Endothelial cell of umbilical vein (primary cell): Measurements from ENCODE around the gene EXOC3. TPM values are rescaled to one million over a fixed set of nuclear protein-coding genes. Genes with fewer than 3 reads are reported as not detected.

ENCODE experiments used
- BruUV-seq: library from RNA; stranded (reverse); fragments of 400-500 nt; replicated peaks from 2 replicates; lab custom pipeline; 2021; lab: Mats Ljungman, UMichigan
- CTCF ChIA-PET: fragments of 300-600, 350-600 bp; sonication (Branson Sonifier 250); formaldehyde crosslinking; loops from one replicate; lab custom pipeline; 2021; ENCODE audit warnings: antibody characterized with exemption, inconsistent platforms; lab: Charles Lee
- POLR2A ChIA-PET: fragments of 300-600, 350-600 bp; sonication (Branson Sonifier 250); formaldehyde crosslinking; loops from one replicate; lab custom pipeline; 2021; ENCODE audit warnings: antibody characterized with exemption, inconsistent platforms; lab: Charles Lee
- DNase-seq: peaks from one replicate; pipeline ENCODE4 v3.0.0-alpha.2; 2011; ENCODE audit warnings: low read depth, low spot score
- FAIRE-seq: peaks from 2 replicates; lab custom pipeline; 2011; peaks lifted over from hg19 to GRCh38; lab: Jason Lieb, UNC
- H2AFZ ChIP-seq: 2 replicates; pipeline ENCODE4 v1.6.0; 2012; ENCODE audit warnings: low read depth, low read length, control low read depth, inconsistent platforms
- H3K27ac ChIP-seq: 2 replicates; pipeline ENCODE4 v1.5.1; 2011; ENCODE audit warnings: low read depth, mild to moderate bottlenecking, control low read depth, low read length, moderate library complexity; ENCODE audit not compliant: insufficient read depth
- H3K27me3 ChIP-seq, 2 experiments: 2 replicates each; pipeline versions ENCODE4 v1.6.0 to v1.6.1; 2011; ENCODE audit warnings: low read length in 2 of 2, mixed read lengths in 1 of 2; ENCODE audit not compliant: control insufficient read depth in 2 of 2, insufficient read depth in 2 of 2
- H3K36me3 ChIP-seq, 2 experiments: 2 replicates in 1 of 2; 3 replicates in 1 of 2; pipeline ENCODE4 v1.5.1; 2011; ENCODE audit warnings: low read length in 2 of 2, mild to moderate bottlenecking in 1 of 2, moderate library complexity in 1 of 2; ENCODE audit not compliant: control insufficient read depth in 2 of 2, insufficient read depth in 2 of 2; ENCODE audit errors: extremely low read depth in 1 of 2
- H3K4me1 ChIP-seq: 3 replicates; pipeline ENCODE4 v1.5.1; 2011; ENCODE audit warnings: mild to moderate bottlenecking, low read length; ENCODE audit not compliant: control insufficient read depth, insufficient read depth; ENCODE audit errors: extremely low read depth
- H3K4me2 ChIP-seq: 2 replicates; pipeline ENCODE4 v1.6.1; 2011; ENCODE audit warnings: low read length, control low read depth, mixed read lengths; ENCODE audit not compliant: insufficient read depth
- H3K4me3 ChIP-seq, 3 experiments: fragments of 200-600 bp in 1 of 3; sonication (generic), shearing (Covaris generic) in 1 of 3; replicated peaks in 1 of 3; 2 replicates each; pipeline ENCODE4 v1.5.1; 2011 to 2016; ENCODE audit warnings: control low read depth in 3 of 3, low read length in 3 of 3, mild to moderate bottlenecking in 2 of 3, inconsistent platforms in 1 of 3, low read depth in 1 of 3, moderate library complexity in 1 of 3; ENCODE audit not compliant: insufficient read depth in 1 of 3
- H3K79me2 ChIP-seq: 2 replicates; pipeline ENCODE4 v1.6.0; 2012; ENCODE audit warnings: low read length, inconsistent platforms; ENCODE audit not compliant: control insufficient read depth, insufficient read depth
- H3K9ac ChIP-seq: replicated peaks from 2 replicates; pipeline ENCODE3; 2011; ENCODE audit warnings: low read length, control low read depth; ENCODE audit not compliant: insufficient read depth; ENCODE audit errors: extremely low read depth
- H3K9me1 ChIP-seq: replicated peaks from 3 replicates; pipeline ENCODE4 v1.6.0; 2011; ENCODE audit warnings: mild to moderate bottlenecking, low read length; ENCODE audit not compliant: control insufficient read depth, insufficient read depth; ENCODE audit errors: extremely low read depth
- H3K9me3 ChIP-seq: replicated peaks from 2 replicates; pipeline ENCODE4 v1.5.1; 2012; ENCODE audit warnings: low read length, inconsistent platforms; ENCODE audit not compliant: control insufficient read depth, insufficient read depth
- H4K20me1 ChIP-seq: replicated peaks from 2 replicates; pipeline ENCODE3; 2011; ENCODE audit warnings: mild to moderate bottlenecking, low read length; ENCODE audit not compliant: control insufficient read depth, insufficient read depth; ENCODE audit errors: extremely low read depth
- EZH2 ChIP-seq: IDR thresholded peaks from 2 replicates; pipeline ENCODE4 v1.6.1; 2012; ENCODE audit warnings: borderline replicate concordance, low read depth, mild to moderate bottlenecking, moderate library complexity, low read length, inconsistent platforms; ENCODE audit not compliant: severe bottlenecking
- FOS ChIP-seq: IDR thresholded peaks from 2 replicates; pipeline ENCODE4 v1.6.1; 2011; ENCODE audit warnings: mild to moderate bottlenecking, low read length, moderate library complexity, borderline replicate concordance; ENCODE audit not compliant: insufficient read depth
- GATA2 ChIP-seq: IDR thresholded peaks from 2 replicates; pipeline ENCODE4 v1.7.0; 2011; ENCODE audit warnings: low read depth, mild to moderate bottlenecking, moderate library complexity, mixed read lengths, low read length; ENCODE audit not compliant: insufficient read length, insufficient read depth
- JUN ChIP-seq: IDR thresholded peaks from 2 replicates; pipeline ENCODE4 v1.6.1; 2011; ENCODE audit warnings: borderline replicate concordance, low read depth; ENCODE audit not compliant: insufficient read length, insufficient read depth
- MYC ChIP-seq: IDR thresholded peaks from one replicate; pipeline ENCODE4 v1.6.1; 2011; ENCODE audit warnings: mild to moderate bottlenecking, low read depth, low read length
- POLR2A ChIP-seq: IDR thresholded peaks from 2 replicates; pipeline ENCODE4 v1.6.1; 2012; ENCODE audit warnings: low read depth, mild to moderate bottlenecking, control low read depth, low read length
- POLR2AphosphoS5 ChIP-seq: IDR thresholded peaks from 2 replicates; pipeline ENCODE4 v1.6.1; 2012; ENCODE audit warnings: low read depth, mild to moderate bottlenecking, control low read depth, low read length, moderate library complexity; ENCODE audit not compliant: insufficient read depth
- dilution Hi-C: fragments of 300-500 bp; cut with MboI; formaldehyde crosslinking; loops from one replicate; pipeline ENCODE4 v1.15.0; 2019; ENCODE audit warnings: low sequenced_read_pairs; ENCODE audit not compliant: extremely low pct_ligation_motif_present
- intact Hi-C: fragments of 100-400 bp; cut with micrococcal nuclease; formaldehyde crosslinking; loops from one replicate; pipeline ENCODE4 v1.10.0; 2022
- polyA plus RNA-seq, 4 experiments: library from polyadenylated mRNA; depleted of rRNA in 3 of 4; stranded (reverse) in 3 of 4; unstranded in 1 of 4; fragments of >200 nt; gene quantifications; 2 replicates each; pipeline versions ENCODE4 v1.2.1 to v1.2.3, GENCODE V29; 2011 to 2012; ENCODE audit warnings: missing spikeins in 1 of 4
- total RNA-seq: library from RNA; stranded (reverse); gene quantifications from 2 replicates; pipeline ENCODE4 v1.2.3, GENCODE V29; 2021
- TF ChIP-seq, protein P1 (sequence below), 2 donors: IDR thresholded peaks; 1 replicate in 1 of 2; 2 replicates in 1 of 2; pipeline ENCODE4 v1.5.1; 2011; ENCODE audit warnings: low read length in 2 of 2, mild to moderate bottlenecking in 2 of 2, moderate library complexity in 2 of 2, control low read depth in 1 of 2, inconsistent platforms in 1 of 2, low read depth in 1 of 2; ENCODE audit not compliant: insufficient read depth in 1 of 2; ENCODE audit errors: extremely low read depth in 1 of 2
- TF ChIP-seq, protein P2 (sequence below): IDR thresholded peaks from 2 replicates; pipeline ENCODE4 v1.6.1; 2011; ENCODE audit not compliant: insufficient read depth, insufficient read length

The EXOC3 gene
- total and polyA plus RNA-seq, 2 donors (not counting 3 experiments of a cell fraction or from before 2014, with no cell fraction given), result 26.4 to 52.9 TPM

GRCh38 chr5:457195-457961 is 14.4 kb downstream of the EXOC3 start:
- intact Hi-C loops (no loop called here), dilution Hi-C loops (no loop called here)
- Histone ChIP-seq H3K9ac (no peak overlapping the region), H3K27ac (no peak overlapping the region), H3K4me1 (no peaks in the 10 kb centered on the region), H3K27me3 (no peaks in the 10 kb centered on the region), H3K4me2 (no peak overlapping the region), H3K79me2 (peaks cover 19% of the 10 kb centered on the region), H4K20me1 (no peaks in the 10 kb centered on the region), H3K4me3 (no peak overlapping the region), H3K9me3 (no peaks in the 10 kb centered on the region), H2AFZ (no peak overlapping the region), H3K9me1 (no peaks in the 10 kb centered on the region), H3K36me3 (peaks cover 11 to 42% of the 10 kb centered on the region in 2 experiments)
- CTCF ChIA-PET, result interaction anchor here (1.2 to 1.6 kb wide), 2 partner anchors 11 to 26 kb away, joined by 4 to 13 read pairs; no protein-coding TSS in a partner anchor
- no peak for FAIRE-seq
- no peak for TF ChIP-seq FOS
- TF ChIP-seq GATA2, result no peak
- no peak for TF ChIP-seq POLR2AphosphoS5
- TF ChIP-seq, protein P1, sequence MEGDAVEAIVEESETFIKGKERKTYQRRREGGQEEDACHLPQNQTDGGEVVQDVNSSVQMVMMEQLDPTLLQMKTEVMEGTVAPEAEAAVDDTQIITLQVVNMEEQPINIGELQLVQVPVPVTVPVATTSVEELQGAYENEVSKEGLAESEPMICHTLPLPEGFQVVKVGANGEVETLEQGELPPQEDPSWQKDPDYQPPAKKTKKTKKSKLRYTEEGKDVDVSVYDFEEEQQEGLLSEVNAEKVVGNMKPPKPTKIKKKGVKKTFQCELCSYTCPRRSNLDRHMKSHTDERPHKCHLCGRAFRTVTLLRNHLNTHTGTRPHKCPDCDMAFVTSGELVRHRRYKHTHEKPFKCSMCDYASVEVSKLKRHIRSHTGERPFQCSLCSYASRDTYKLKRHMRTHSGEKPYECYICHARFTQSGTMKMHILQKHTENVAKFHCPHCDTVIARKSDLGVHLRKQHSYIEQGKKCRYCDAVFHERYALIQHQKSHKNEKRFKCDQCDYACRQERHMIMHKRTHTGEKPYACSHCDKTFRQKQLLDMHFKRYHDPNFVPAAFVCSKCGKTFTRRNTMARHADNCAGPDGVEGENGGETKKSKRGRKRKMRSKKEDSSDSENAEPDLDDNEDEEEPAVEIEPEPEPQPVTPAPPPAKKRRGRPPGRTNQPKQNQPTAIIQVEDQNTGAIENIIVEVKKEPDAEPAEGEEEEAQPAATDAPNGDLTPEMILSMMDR (IDR thresholded peaks at IDR 0.05; ENCODE audit: extremely low read depth in 1 of 2, insufficient read depth in 1 of 2, low read depth in 1 of 2, low read length in 2 of 2), result no peak
- no peak for TF ChIP-seq MYC
- no peak for TF ChIP-seq EZH2
- TF ChIP-seq, protein P2, sequence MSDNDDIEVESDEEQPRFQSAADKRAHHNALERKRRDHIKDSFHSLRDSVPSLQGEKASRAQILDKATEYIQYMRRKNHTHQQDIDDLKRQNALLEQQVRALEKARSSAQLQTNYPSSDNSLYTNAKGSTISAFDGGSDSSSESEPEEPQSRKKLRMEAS, result no peak
- no peak for TF ChIP-seq JUN
- no peak for TF ChIP-seq POLR2A
- no TSS peak for BruUV-seq
- DNase-seq, result no peak
- POLR2A ChIA-PET, result no interaction called here
